ENCODE results near the gene OR2A14. TPM values are rescaled to one million over a fixed set of nuclear protein-coding genes. Genes with fewer than 3 reads are reported as not detected.
"Not testable (repeated sequence)": the region's sequence is repeated elsewhere in the genome, so short reads cannot be mapped to it uniquely, and the experiment has no call there.

OR2A14 gene
- total and polyA plus RNA-seq, 2 of the 4 experiments (the other 2 are of a cell fraction), result not detected

DNA sequence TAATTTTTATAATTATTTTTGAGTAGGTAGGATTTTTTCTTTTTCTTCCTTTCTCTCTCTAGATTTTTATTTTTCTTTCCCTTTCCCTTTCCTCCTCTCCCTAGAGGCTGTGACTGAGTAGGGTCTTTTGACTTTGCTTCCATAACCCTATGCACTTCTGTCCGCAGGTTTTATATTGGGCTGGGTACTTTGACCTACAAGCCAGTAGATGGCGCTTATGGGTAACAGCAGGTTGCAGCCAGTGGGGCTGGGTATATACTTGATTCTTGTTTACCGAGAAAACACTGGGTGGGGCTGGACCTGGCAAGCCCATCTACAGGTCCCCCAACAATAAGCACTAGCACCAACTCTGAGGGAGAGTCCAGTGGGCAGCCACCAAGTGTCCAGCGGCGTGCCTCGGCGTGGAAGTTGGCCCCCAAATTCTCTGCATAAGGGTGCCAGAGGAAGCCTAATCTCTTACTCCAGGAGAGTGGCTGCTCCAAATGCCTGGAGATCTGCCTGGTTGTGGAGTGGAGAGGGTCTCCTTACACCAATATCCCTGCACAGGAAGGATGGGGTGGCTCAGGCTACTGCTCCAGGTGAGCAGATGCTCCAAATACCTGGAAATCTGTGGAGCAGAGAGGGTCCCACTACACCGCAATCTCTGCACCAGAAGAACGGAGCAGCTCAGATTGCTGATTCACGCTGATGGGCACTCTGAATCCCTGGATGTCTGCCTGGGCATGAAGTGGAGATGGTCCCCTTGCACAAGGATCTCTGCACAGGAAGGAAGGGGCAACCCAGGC, 55.6 kb downstream of the OR2A14 start:
- H3K4ac ChIP-seq (ENCODE audit: low read depth, low read length); H3K4me1 ChIP-seq (ENCODE audit: control insufficient read depth, insufficient read depth, low read length); H3K18ac ChIP-seq (ENCODE audit: low read depth, low read length); POLR2A ChIA-PET (ENCODE audit: unreplicated experiment); H2BK15ac ChIP-seq (ENCODE audit: low read depth, low read length); H3K56ac ChIP-seq (ENCODE audit: extremely low read depth, insufficient read depth, low read length); H4K20me1 ChIP-seq (ENCODE audit: insufficient read depth, low read length); H4K8ac ChIP-seq (ENCODE audit: low read depth in 2 of 2, low read length in 2 of 2); H2AFZ ChIP-seq (replicated peaks; ENCODE audit: low read length, poor library complexity); H3K79me1 ChIP-seq (ENCODE audit: low read depth in 1 of 2, low read length in 2 of 2); H3K4me2 ChIP-seq (ENCODE audit: low read depth, low read length); H2BK20ac ChIP-seq (ENCODE audit: low read depth, low read length); CTCF ChIA-PET; H3K9me1 ChIP-seq (ENCODE audit: insufficient read depth, low read length); H2BK5ac ChIP-seq (ENCODE audit: low read depth, low read length, poor library complexity, severe bottlenecking); H3K4me3 ChIP-seq (ENCODE audit: insufficient read depth, low read depth, low read length); H2AK5ac ChIP-seq (ENCODE audit: low read depth, low read length); dilution Hi-C loops (cut with HindIII; ENCODE audit: low sequenced_read_pairs, unreplicated experiment); BruUV-seq (replicated peaks); H3K23ac ChIP-seq (ENCODE audit: low read depth, low read length); H3K27ac ChIP-seq (ENCODE audit: insufficient read depth, low read length); H2BK120ac ChIP-seq (ENCODE audit: low read depth, low read length); H4K5ac ChIP-seq (ENCODE audit: low read depth, low read length); H3K36me3 ChIP-seq (ENCODE audit: control insufficient read depth, insufficient read depth, low read length); H4K91ac ChIP-seq (ENCODE audit: insufficient read depth, low read depth, low read length); DNase-seq; H3K14ac ChIP-seq (replicated peaks; ENCODE audit: low read depth, low read length); intact Hi-C loops (cut with micrococcal nuclease); H3K27me3 ChIP-seq (ENCODE audit: control insufficient read depth, insufficient read depth, low read length); H3K9me3 ChIP-seq (ENCODE audit: control insufficient read depth, insufficient read depth, low read length); H3K9ac ChIP-seq (ENCODE audit: low read depth, low read length); H2AK9ac ChIP-seq (replicated peaks; ENCODE audit: low read depth, low read length, poor library complexity): not testable (repeated sequence)
- no CpG with 5 or more reads among the region's 10 CpGs for WGBS, 2 experiments (ENCODE audit: extremely low coverage in 2 of 2, insufficient read length in 1 of 2)
- in situ Hi-C loops (cut with MboI; ENCODE audit: low sequenced_read_pairs), result loop anchor here (25.0 kb wide), 1 partner anchor 209 kb away; no protein-coding TSS in a partner anchor
- ATAC-seq (ENCODE audit: low read depth), result peak; percentile 56; the same call in 1 of the 2 replicates

DNA sequence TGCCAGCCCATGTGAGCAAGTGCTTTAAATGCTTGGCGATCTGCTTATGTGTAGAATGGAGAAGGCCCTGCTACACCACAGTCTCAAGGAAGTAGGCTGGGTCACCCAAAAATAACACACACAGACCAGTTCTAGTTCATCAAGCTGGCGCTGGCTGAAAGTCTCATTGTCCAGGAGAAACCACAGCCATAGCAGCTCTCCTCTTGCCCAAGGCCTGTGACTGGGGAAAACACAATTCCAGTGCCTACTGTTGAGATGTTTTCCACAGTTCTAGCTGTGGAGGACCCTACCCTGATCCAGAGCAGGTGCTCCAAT, 56.1 kb downstream of the OR2A14 start:
- H2AFZ ChIP-seq (replicated peaks; ENCODE audit: low read length, poor library complexity); H3K27me3 ChIP-seq (ENCODE audit: control insufficient read depth, insufficient read depth, low read length); CTCF ChIA-PET; H3K79me1 ChIP-seq (ENCODE audit: low read depth in 1 of 2, low read length in 2 of 2); H3K9ac ChIP-seq (ENCODE audit: low read depth, low read length); H4K20me1 ChIP-seq (ENCODE audit: insufficient read depth, low read length); H2BK20ac ChIP-seq (ENCODE audit: low read depth, low read length); H2BK15ac ChIP-seq (ENCODE audit: low read depth, low read length); H3K9me1 ChIP-seq (ENCODE audit: insufficient read depth, low read length); H2BK5ac ChIP-seq (ENCODE audit: low read depth, low read length, poor library complexity, severe bottlenecking); H3K18ac ChIP-seq (ENCODE audit: low read depth, low read length); H3K4me1 ChIP-seq (ENCODE audit: control insufficient read depth, insufficient read depth, low read length); H3K14ac ChIP-seq (replicated peaks; ENCODE audit: low read depth, low read length); H2AK5ac ChIP-seq (ENCODE audit: low read depth, low read length); ATAC-seq (ENCODE audit: low read depth); H3K4me3 ChIP-seq (ENCODE audit: insufficient read depth, low read depth, low read length); BruUV-seq (replicated peaks); H3K4me2 ChIP-seq (ENCODE audit: low read depth, low read length); H3K36me3 ChIP-seq (ENCODE audit: control insufficient read depth, insufficient read depth, low read length); H2BK120ac ChIP-seq (ENCODE audit: low read depth, low read length); H3K9me3 ChIP-seq (ENCODE audit: control insufficient read depth, insufficient read depth, low read length); H3K56ac ChIP-seq (ENCODE audit: extremely low read depth, insufficient read depth, low read length); H4K91ac ChIP-seq (ENCODE audit: insufficient read depth, low read depth, low read length); H4K5ac ChIP-seq (ENCODE audit: low read depth, low read length); H4K8ac ChIP-seq (ENCODE audit: low read depth in 2 of 2, low read length in 2 of 2); POLR2A ChIA-PET (ENCODE audit: unreplicated experiment); H3K27ac ChIP-seq (ENCODE audit: insufficient read depth, low read length); dilution Hi-C loops (cut with HindIII; ENCODE audit: low sequenced_read_pairs, unreplicated experiment); H3K23ac ChIP-seq (ENCODE audit: low read depth, low read length); intact Hi-C loops (cut with micrococcal nuclease); H3K4ac ChIP-seq (ENCODE audit: low read depth, low read length); DNase-seq; H2AK9ac ChIP-seq (replicated peaks; ENCODE audit: low read depth, low read length, poor library complexity): not testable (repeated sequence)
- in situ Hi-C loops (cut with MboI; ENCODE audit: low sequenced_read_pairs), result loop anchor here (25.0 kb wide), 1 partner anchor 208 kb away; no protein-coding TSS in a partner anchor
- no CpG with 5 or more reads among the region's 2 CpGs for WGBS, 2 experiments (ENCODE audit: extremely low coverage in 2 of 2, insufficient read length in 1 of 2)
